CD4-positive, alpha-beta memory T cell (primary cell): Measurements from ENCODE around the gene INHA. TPM values are rescaled to one million over a fixed set of nuclear protein-coding genes. Genes with fewer than 3 reads are reported as not detected.

Experiments
- CTCF ChIA-PET: fragments of 350-600 bp; sonication (Branson Sonifier 250); formaldehyde crosslinking; loops from one replicate; lab custom pipeline; 2021; ENCODE audit warnings: inconsistent platforms; ENCODE audit not compliant: partially characterized antibody; lab: Charles Lee
- POLR2A ChIA-PET: fragments of 350-600 bp; sonication (Branson Sonifier 250); formaldehyde crosslinking; loops from one replicate; lab custom pipeline; 2021; ENCODE audit not compliant: partially characterized antibody; lab: Charles Lee
- DNase-seq, 5 donors: peaks; one replicate each; pipeline versions ENCODE4 v3.0.0 to v3.0.0-alpha.2; 2020 to 2022; ENCODE audit warnings: mixed read lengths in 1 of 5
- H3K27ac ChIP-seq: one replicate; pipeline ENCODE4 v1.7.0; 2013; ENCODE audit warnings: low read depth, low read length
- H3K27me3 ChIP-seq: 2 replicates; pipeline ENCODE4 v1.7.0; 2013; ENCODE audit warnings: mild to moderate bottlenecking, low read length, moderate library complexity; ENCODE audit not compliant: insufficient read depth
- H3K36me3 ChIP-seq: 2 replicates; pipeline ENCODE4 v1.7.0; 2013; ENCODE audit warnings: mild to moderate bottlenecking, low read length, moderate library complexity; ENCODE audit not compliant: insufficient read depth
- H3K4me1 ChIP-seq: 2 replicates; pipeline ENCODE4 v1.7.0; 2013; ENCODE audit warnings: mild to moderate bottlenecking, low read length, moderate library complexity; ENCODE audit not compliant: insufficient read depth
- H3K4me3 ChIP-seq, 2 donors: one replicate each; pipeline ENCODE4 v1.7.0; 2013; ENCODE audit warnings: low read length in 2 of 2, mild to moderate bottlenecking in 1 of 2
- H3K9me3 ChIP-seq, 2 donors: one replicate each; pipeline ENCODE4 v1.7.0; 2013; ENCODE audit warnings: low read length in 2 of 2, control low read depth in 1 of 2; ENCODE audit not compliant: control insufficient read depth in 1 of 2
- H3K27ac Mint-ChIP-seq, 7 donors: one replicate each; pipeline ENCODE4 v1.8.0; 2020 to 2021; ENCODE audit warnings: mixed read lengths in 7 of 7, mild to moderate bottlenecking in 6 of 7, inconsistent platforms in 3 of 7, moderate library complexity in 3 of 7
- H3K27me3 Mint-ChIP-seq, 2 donors: one replicate each; pipeline ENCODE4 v1.8.0; 2020 to 2021; ENCODE audit warnings: mixed read lengths in 2 of 2
- H3K36me3 Mint-ChIP-seq, 2 donors: one replicate each; pipeline ENCODE4 v1.8.0; 2020 to 2021; ENCODE audit warnings: mixed read lengths in 2 of 2, inconsistent platforms in 1 of 2, mild to moderate bottlenecking in 1 of 2
- H3K4me1 Mint-ChIP-seq, 4 donors: one replicate each; pipeline ENCODE4 v1.8.0; 2020 to 2021; ENCODE audit warnings: mixed read lengths in 4 of 4, mild to moderate bottlenecking in 1 of 4
- H3K4me3 Mint-ChIP-seq, 8 donors: one replicate each; pipeline ENCODE4 v1.8.0; 2020 to 2021; ENCODE audit warnings: mixed read lengths in 8 of 8, mild to moderate bottlenecking in 7 of 8, moderate library complexity in 6 of 8, inconsistent platforms in 3 of 8
- H3K9me3 Mint-ChIP-seq, 8 donors: one replicate each; pipeline ENCODE4 v1.8.0; 2020 to 2021; ENCODE audit warnings: mixed read lengths in 8 of 8, mild to moderate bottlenecking in 5 of 8, inconsistent platforms in 3 of 8, moderate library complexity in 1 of 8
- intact Hi-C: fragments of 100-400 bp; cut with micrococcal nuclease; formaldehyde crosslinking; loops from one replicate; pipeline ENCODE4 v1.15.1; 2023
- polyA plus RNA-seq, 2 donors: library from polyadenylated mRNA; unstranded; fragments of 300-500 nt; fragmentation: Illumina TruSeq; gene quantifications; one replicate each; pipeline ENCODE4 v1.2.3, GENCODE V29; 2021
- total RNA-seq, 2 experiments: library from RNA; stranded (reverse); gene quantifications; one replicate each; pipeline ENCODE4 v1.2.3, GENCODE V29; 2021

Gene INHA
- total and polyA plus RNA-seq, 4 experiments from 2014 or later = not detected

DNA sequence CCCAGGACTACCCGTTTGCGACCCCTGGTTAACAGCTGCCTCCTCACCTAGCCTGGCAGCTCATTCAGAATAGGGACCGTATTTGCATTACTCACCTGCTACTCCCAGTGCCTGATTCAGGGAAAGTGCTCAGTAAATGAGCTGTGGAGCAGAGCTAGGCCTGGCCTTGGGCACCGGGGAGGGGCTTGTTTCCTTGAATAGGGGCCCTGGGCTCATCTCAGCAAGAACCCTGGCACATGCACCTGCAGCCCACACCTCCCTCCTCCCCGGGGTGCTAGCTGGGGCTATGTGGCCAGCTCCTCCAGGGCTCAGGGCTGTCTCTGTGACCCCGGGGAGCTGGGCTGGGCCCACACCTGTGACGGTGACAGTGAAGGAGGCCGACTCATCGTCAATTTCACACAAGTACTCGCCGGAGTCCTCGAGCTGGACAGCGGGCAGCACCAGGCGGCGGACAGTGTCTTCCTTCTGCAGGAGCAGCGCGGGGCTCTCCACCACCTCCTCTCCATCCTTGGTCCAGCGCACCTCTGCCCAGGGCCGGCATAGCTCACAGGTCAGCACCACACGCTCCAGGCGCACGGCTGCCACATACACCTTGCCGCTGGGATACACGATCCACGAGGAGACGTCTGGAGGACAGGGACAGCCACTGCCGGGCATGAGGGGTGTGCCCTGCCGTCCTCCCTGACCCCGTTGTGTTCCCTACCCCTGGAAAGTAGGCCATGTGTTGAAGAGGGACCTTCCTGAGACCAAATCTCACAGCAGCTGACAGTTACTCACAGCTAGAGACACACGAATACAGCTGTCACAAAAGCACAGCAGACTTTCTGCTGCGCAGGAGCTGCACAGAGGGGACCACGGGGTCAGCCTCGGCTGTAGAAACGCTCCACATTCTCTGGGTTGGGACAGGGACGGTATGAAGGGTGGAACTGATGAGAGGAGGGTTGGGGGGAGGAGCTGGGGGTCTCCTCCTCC, 9.8 kb upstream of the INHA start:
- Histone ChIP-seq H3K9me3 (no peaks in the 10 kb centered on the region), H3K27ac (no peak overlapping the region), H3K27me3 (no peaks in the 10 kb centered on the region), H3K36me3 (no peaks in the 10 kb centered on the region), H3K4me1 (no peaks in the 10 kb centered on the region), H3K4me3 (no peak overlapping the region)
- POLR2A ChIA-PET = no interaction called here
- CTCF ChIA-PET = interaction anchor here (0.7 to 4.8 kb wide), 7 partner anchors 9 to 86 kb away, joined by 3 to 73 read pairs (median 4); partner anchors contain the start of genes CHPF, OBSL1 and TMEM198
- H3K4me3 Mint-ChIP-seq = no peak overlapping the region
- intact Hi-C loops = no loop called here
- no peak overlapping the region for H3K27ac Mint-ChIP-seq
- peak in 1 of 5 donors; percentile 29 for DNase-seq
- no peaks in the 10 kb centered on the region for H3K9me3 Mint-ChIP-seq
- H3K27me3 Mint-ChIP-seq = peaks cover 10 to 30% of the 10 kb centered on the region in 2 donors
- peaks cover 0 to 2% (median 0%) of the 10 kb centered on the region in 4 donors for H3K4me1 Mint-ChIP-seq
- no peaks in the 10 kb centered on the region for H3K36me3 Mint-ChIP-seq

DNA sequence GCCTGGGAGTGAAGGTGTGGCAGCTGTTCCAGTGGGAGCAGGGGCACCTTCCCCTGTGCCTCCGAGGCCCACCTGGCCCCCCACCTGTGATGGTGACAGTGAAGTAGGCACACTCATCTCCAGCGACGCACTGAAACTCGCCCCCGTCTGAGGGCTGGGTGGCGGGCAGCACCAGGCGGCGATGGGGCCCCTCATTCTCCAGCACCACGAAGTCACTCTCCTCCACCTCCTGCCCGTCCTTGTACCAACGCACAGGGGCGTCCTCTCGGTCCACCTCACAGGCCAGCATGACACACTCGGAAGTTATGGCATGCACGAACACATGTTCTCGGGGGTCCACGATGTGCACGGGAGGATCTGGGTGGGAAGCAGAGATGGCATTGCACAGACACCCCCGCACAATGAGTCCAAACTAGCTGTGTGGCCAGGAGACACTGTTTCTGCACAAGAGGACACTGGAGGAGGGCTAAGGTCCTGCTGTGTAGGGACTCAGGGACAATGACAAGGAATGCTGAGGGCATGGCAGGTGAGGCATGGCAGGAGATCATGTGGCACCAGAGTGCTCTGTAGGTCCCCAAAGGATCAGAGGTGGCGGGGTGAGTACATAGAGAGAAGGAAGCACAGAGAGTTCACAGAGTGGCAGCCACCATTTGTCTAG, 8.7 kb upstream of the INHA start:
- CTCF ChIA-PET = interaction anchor here (1.3 to 4.8 kb wide), 4 partner anchors 8 to 87 kb away, joined by 3 to 73 read pairs (median 4); partner anchors contain the start of genes CHPF, OBSL1 and TMEM198
- Mint-ChIP-seq H3K4me1 (peaks cover 0 to 2% (median 0%) of the 10 kb centered on the region in 4 donors), H3K4me3 (no peak overlapping the region), H3K36me3 (no peaks in the 10 kb centered on the region), H3K27me3 (peaks cover 15 to 35% of the 10 kb centered on the region in 2 donors), H3K9me3 (no peaks in the 10 kb centered on the region), H3K27ac (peak overlapping the region in 1 of 7 donors; percentile 49)
- no peak overlapping the region for H3K27ac ChIP-seq
- H3K4me3 ChIP-seq = no peak overlapping the region
- no peaks in the 10 kb centered on the region for H3K36me3 ChIP-seq
- H3K9me3 ChIP-seq = no peaks in the 10 kb centered on the region
- intact Hi-C loops = no loop called here
- H3K4me1 ChIP-seq = no peaks in the 10 kb centered on the region
- POLR2A ChIA-PET = no interaction called here
- DNase-seq = peak in 1 of 5 donors; percentile 1
- H3K27me3 ChIP-seq = no peaks in the 10 kb centered on the region

DNA sequence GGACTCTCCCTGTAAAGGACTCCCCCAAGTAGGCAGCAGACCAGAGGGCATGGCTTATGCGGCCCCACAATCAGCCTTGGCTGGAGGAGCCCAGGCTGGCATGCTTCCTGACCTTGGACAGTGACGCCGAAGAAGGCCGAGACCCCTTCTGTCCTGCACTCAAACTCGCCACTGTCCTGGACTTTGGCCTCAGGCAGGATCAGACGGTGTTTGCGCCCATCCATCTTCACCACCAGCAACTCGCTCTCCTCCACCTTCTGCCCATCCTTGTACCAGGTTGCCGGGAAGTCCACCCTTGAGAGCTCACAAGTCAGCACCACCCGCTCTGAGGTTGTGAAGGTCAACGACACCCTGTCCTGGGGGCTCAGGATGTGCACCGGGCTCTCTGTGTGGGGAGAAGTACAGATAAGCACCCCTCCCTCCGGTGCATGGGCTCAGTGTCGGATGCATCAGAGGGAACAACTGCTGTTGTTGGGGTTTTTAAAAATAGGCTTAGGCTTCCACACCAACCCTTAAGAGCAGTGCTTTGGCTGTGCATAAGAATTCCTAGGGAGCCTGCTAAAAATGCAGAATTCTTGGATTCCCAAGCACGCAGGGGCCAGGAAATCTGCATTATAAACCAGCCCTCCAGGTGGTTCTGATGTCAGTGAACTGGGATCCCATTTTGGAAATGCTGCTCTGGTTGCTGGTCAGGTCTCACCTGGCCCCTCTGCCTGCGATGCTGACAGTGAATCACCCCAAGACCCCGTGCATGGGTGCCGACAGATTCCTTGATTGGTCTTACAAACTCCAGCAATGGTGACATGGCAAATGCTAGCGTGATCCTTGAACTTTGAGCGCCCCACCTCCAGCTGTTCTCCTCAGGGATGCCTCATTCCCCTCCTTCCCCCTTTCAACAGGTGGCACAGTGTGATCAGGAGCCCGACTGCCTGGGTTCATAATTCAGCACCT, 6.7 kb upstream of the INHA start:
- H3K27me3 Mint-ChIP-seq = peaks cover 22 to 37% of the 10 kb centered on the region in 2 donors
- CTCF ChIA-PET = interaction anchor here (0.7 kb wide), 1 partner anchor 17 kb away, joined by 3 read pairs; no protein-coding TSS in a partner anchor
- POLR2A ChIA-PET = no interaction called here

DNA sequence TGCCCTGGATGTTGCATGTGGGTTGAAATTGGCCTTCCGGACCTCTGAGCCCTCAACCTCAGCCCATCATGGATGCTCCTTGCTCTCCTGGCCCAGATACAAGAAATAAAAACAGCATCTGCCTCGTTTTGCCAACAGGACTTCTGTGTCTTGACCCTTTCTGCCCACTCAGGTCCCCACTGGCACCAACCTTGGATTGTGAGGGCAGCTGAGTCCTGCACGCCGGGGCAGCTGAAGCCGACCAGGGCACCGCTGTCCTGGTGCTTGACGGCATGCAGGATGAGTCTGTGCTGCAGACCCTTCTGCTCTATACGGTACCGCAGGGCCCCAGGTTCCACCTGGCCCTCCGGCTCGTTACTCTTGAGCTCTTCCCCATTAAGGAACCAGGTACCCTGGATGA, 5.5 kb upstream of the INHA start:
- peaks cover 22 to 35% of the 10 kb centered on the region in 2 donors for H3K27me3 Mint-ChIP-seq
- no peaks in the 10 kb centered on the region for H3K36me3 Mint-ChIP-seq
- H3K9me3 ChIP-seq = no peaks in the 10 kb centered on the region
- H3K27ac ChIP-seq = no peak overlapping the region
- ChIA-PET CTCF (interaction anchor here (0.9 kb wide), 1 partner anchor 10 kb away, joined by 3 read pairs; no protein-coding TSS in a partner anchor), POLR2A (no interaction called here)
- H3K4me3 Mint-ChIP-seq = no peak overlapping the region
- peaks cover 3% of the 10 kb centered on the region for H3K4me1 ChIP-seq
- H3K9me3 Mint-ChIP-seq = no peaks in the 10 kb centered on the region
- peaks cover 3% of the 10 kb centered on the region for H3K27me3 ChIP-seq
- intact Hi-C loops = no loop called here
- H3K36me3 ChIP-seq = no peaks in the 10 kb centered on the region
- H3K4me3 ChIP-seq = no peak overlapping the region
- H3K27ac Mint-ChIP-seq = no peak overlapping the region
- no peak for DNase-seq
- peaks cover 0 to 2% (median 0%) of the 10 kb centered on the region in 4 donors for H3K4me1 Mint-ChIP-seq

More for the DNA sequence above, 6.7 kb upstream of the INHA start:
- Histone ChIP-seq H3K27ac (no peak overlapping the region), H3K9me3 (no peaks in the 10 kb centered on the region), H3K27me3 (no peaks in the 10 kb centered on the region), H3K36me3 (no peaks in the 10 kb centered on the region), H3K4me3 (no peak overlapping the region), H3K4me1 (peaks cover under 1% of the 10 kb centered on the region)
- H3K27ac Mint-ChIP-seq = no peak overlapping the region
- no peaks in the 10 kb centered on the region for H3K9me3 Mint-ChIP-seq
- peak in 1 of 5 donors; percentile 36 for DNase-seq
- peaks cover 0 to 2% (median 0%) of the 10 kb centered on the region in 4 donors for H3K4me1 Mint-ChIP-seq
- no peaks in the 10 kb centered on the region for H3K36me3 Mint-ChIP-seq
- intact Hi-C loops = no loop called here
- no peak overlapping the region for H3K4me3 Mint-ChIP-seq

DNA sequence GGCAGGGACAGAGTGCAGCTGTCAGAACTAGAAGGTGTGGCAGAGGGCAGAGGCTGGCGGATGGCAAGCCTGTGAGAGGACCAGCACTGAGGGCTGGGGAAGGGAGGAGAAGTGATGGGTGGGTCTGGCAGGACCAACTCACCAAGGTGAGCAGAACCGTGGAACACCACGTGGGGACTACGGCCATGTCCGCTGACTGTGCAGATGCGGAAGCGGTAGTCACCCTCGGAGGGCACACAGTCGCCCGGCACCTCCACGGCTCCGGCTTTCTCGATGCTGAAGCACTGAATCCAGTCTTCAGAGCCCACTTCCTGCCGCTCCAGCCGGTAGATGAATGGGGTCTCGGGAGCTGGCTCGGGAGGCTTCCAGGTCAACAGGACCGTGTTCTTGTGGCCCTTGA, 5.0 kb upstream of the INHA start:
- CTCF ChIA-PET = no interaction called here

DNA sequence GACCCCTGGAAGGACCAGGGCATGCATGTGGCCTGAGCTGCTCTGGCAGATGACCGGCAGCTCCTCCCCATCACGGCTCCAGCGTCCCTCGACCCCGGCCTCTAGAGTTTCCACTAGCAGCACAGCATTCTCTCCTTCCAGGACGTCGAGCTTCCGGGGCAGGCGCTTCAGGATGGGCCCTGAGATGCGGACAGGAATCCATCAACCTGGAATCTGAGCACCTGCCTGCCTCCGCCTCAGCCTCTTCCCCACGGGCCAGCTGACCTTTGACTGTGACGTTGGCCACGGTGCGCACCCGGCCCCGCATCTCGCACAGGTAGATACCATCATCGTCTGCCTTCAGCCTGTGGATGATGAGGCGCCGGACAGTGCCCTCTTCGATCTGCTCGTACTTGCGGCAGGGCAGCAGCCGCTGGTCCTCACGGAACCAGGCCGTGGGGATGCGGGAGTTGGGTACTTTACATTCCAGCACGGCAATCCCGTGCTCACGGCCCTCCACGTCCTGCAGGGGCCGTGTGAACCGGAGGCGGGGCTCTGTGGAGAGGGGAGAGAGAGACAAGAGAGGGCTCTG, 4.2 kb upstream of the INHA start:
- CTCF ChIA-PET = no interaction called here

More for the DNA sequence above, 5.0 kb upstream of the INHA start:
- Mint-ChIP-seq H3K36me3 (no peaks in the 10 kb centered on the region), H3K27ac (no peak overlapping the region), H3K27me3 (peaks cover 26 to 40% of the 10 kb centered on the region in 2 donors), H3K4me3 (no peak overlapping the region), H3K9me3 (no peaks in the 10 kb centered on the region), H3K4me1 (peaks cover 0 to 3% (median under 1%) of the 10 kb centered on the region in 4 donors)
- Histone ChIP-seq H3K4me3 (no peak overlapping the region), H3K36me3 (no peaks in the 10 kb centered on the region), H3K27me3 (peaks cover 8% of the 10 kb centered on the region), H3K27ac (no peak overlapping the region), H3K9me3 (no peaks in the 10 kb centered on the region), H3K4me1 (peaks cover 3% of the 10 kb centered on the region)
- intact Hi-C loops = no loop called here
- peak in 1 of 5 donors; percentile 9 for DNase-seq
- POLR2A ChIA-PET = no interaction called here

More for the DNA sequence above, 4.2 kb upstream of the INHA start:
- POLR2A ChIA-PET = no interaction called here
- H3K27ac Mint-ChIP-seq = no peak overlapping the region
- peaks cover 24 to 42% of the 10 kb centered on the region in 2 donors for H3K27me3 Mint-ChIP-seq
- Histone ChIP-seq H3K4me1 (peaks cover 3% of the 10 kb centered on the region), H3K9me3 (no peaks in the 10 kb centered on the region), H3K27me3 (peaks cover 15% of the 10 kb centered on the region), H3K4me3 (no peak overlapping the region), H3K36me3 (no peaks in the 10 kb centered on the region), H3K27ac (no peak overlapping the region)
- peaks cover 0 to 3% (median under 1%) of the 10 kb centered on the region in 4 donors for H3K4me1 Mint-ChIP-seq
- DNase-seq = no peak
- no peaks in the 10 kb centered on the region for H3K36me3 Mint-ChIP-seq
- intact Hi-C loops = no loop called here
- H3K9me3 Mint-ChIP-seq = no peaks in the 10 kb centered on the region
- H3K4me3 Mint-ChIP-seq = no peak overlapping the region
